Trophoblast cell (in vitro differentiated cells and primary cell): ENCODE data around the gene PAFAH1B2.

ENCODE experiments used
- DNase-seq, 2 donors: peaks; one replicate each; pipeline ENCODE4 v3.0.0-alpha.2; 2016
- H2AFZ ChIP-seq: 2 replicates; pipeline ENCODE4 v1.6.1; 2013; ENCODE audit warnings: low read length, moderate library complexity, mild to moderate bottlenecking; ENCODE audit not compliant: insufficient read depth, poor library complexity
- H2AK5ac ChIP-seq: 2 replicates; pipeline ENCODE4 v1.6.1; 2013; ENCODE audit warnings: mild to moderate bottlenecking, low read length
- H2BK120ac ChIP-seq: 2 replicates; pipeline ENCODE4 v1.6.1; 2013; ENCODE audit warnings: low read length, mild to moderate bottlenecking, moderate library complexity; ENCODE audit not compliant: insufficient read depth, poor library complexity
- H2BK12ac ChIP-seq: 2 replicates; pipeline ENCODE4 v1.6.1; 2013; ENCODE audit warnings: mild to moderate bottlenecking, low read length, moderate library complexity
- H2BK5ac ChIP-seq: 2 replicates; pipeline ENCODE4 v1.6.1; 2013; ENCODE audit warnings: low read length, low read depth, moderate library complexity, mild to moderate bottlenecking; ENCODE audit not compliant: poor library complexity
- H3K14ac ChIP-seq: 2 replicates; pipeline ENCODE4 v1.6.1; 2013; ENCODE audit warnings: mild to moderate bottlenecking, low read length
- H3K18ac ChIP-seq: 2 replicates; pipeline ENCODE4 v1.6.1; 2013; ENCODE audit warnings: mild to moderate bottlenecking, low read length
- H3K23ac ChIP-seq: 2 replicates; pipeline ENCODE4 v1.6.1; 2013; ENCODE audit warnings: low read length
- H3K27ac ChIP-seq: 2 replicates; pipeline ENCODE4 v1.5.1; 2013; ENCODE audit warnings: low read depth, mild to moderate bottlenecking, inconsistent platforms, low read length, moderate library complexity
- H3K27me3 ChIP-seq: 2 replicates; pipeline ENCODE4 v1.6.1; 2013; ENCODE audit warnings: inconsistent platforms, mild to moderate bottlenecking, low read length, moderate library complexity; ENCODE audit not compliant: insufficient read depth
- H3K36me3 ChIP-seq, 2 experiments: 1 replicate in 1 of 2; 2 replicates in 1 of 2; pipeline ENCODE4 v1.6.1; 2013; ENCODE audit warnings: low read length in 2 of 2, mild to moderate bottlenecking in 2 of 2, moderate library complexity in 1 of 2; ENCODE audit not compliant: insufficient read depth in 2 of 2, control insufficient read depth in 1 of 2
- H3K4ac ChIP-seq: 2 replicates; pipeline ENCODE4 v1.6.1; 2013; ENCODE audit warnings: low read depth, mild to moderate bottlenecking, low read length, moderate library complexity
- H3K4me1 ChIP-seq, 2 experiments: 1 replicate in 1 of 2; 2 replicates in 1 of 2; pipeline ENCODE4 v1.6.1; 2013; ENCODE audit warnings: low read length in 2 of 2, mild to moderate bottlenecking in 2 of 2, moderate library complexity in 1 of 2; ENCODE audit not compliant: insufficient read depth in 2 of 2, control insufficient read depth in 1 of 2
- H3K4me2 ChIP-seq: 2 replicates; pipeline ENCODE4 v1.6.1; 2013; ENCODE audit warnings: inconsistent platforms, mild to moderate bottlenecking, low read length, moderate library complexity
- H3K4me3 ChIP-seq: 2 replicates; pipeline ENCODE4 v1.5.1; 2013; ENCODE audit warnings: mild to moderate bottlenecking, low read depth, low read length, inconsistent platforms
- H3K79me1 ChIP-seq: one replicate; pipeline ENCODE4 v1.6.1; 2013; ENCODE audit warnings: low read length
- H3K79me2 ChIP-seq: 2 replicates; pipeline ENCODE4 v1.6.1; 2013; ENCODE audit warnings: low read length, mild to moderate bottlenecking; ENCODE audit not compliant: control insufficient read depth, insufficient read depth, poor library complexity
- H3K9ac ChIP-seq: 2 replicates; pipeline ENCODE4 v1.6.1; 2013; ENCODE audit warnings: mild to moderate bottlenecking, low read length
- H3K9me3 ChIP-seq: 2 replicates; pipeline ENCODE4 v1.6.1; 2013; ENCODE audit warnings: low read depth, mild to moderate bottlenecking, control low read depth, inconsistent platforms, low read length; ENCODE audit not compliant: insufficient read depth
- H4K12ac ChIP-seq: 2 replicates; pipeline ENCODE4 v1.6.1; 2013; ENCODE audit warnings: low read depth, mild to moderate bottlenecking, low read length, moderate library complexity
- H4K8ac ChIP-seq: 2 replicates; pipeline ENCODE4 v1.6.1; 2013; ENCODE audit warnings: low read depth, mild to moderate bottlenecking, low read length, moderate library complexity
- H4K91ac ChIP-seq: one replicate; pipeline ENCODE4 v1.6.1; 2013; ENCODE audit warnings: low read depth, mild to moderate bottlenecking, low read length, moderate library complexity
- WGBS: extraction: QIAGEN DNeasy Blood & Tissue Kit; methylation state at CpG from one replicate; pipeline ENCODE4 v1.1.7; 2013; ENCODE audit warnings: missing lambda C conversion rate; ENCODE audit not compliant: insufficient read length, insufficient coverage; ENCODE audit errors: extremely low coverage; 5-methylcytosine and 5-hydroxymethylcytosine counted together

The PAFAH1B2 gene

GRCh38 chr11:117171007-117171403, 26.9 kb downstream of the PAFAH1B2 start:
- Histone ChIP-seq H2AFZ (no peak overlapping the region), H2AK5ac (no peak overlapping the region), H3K27me3 (no peaks in the 10 kb centered on the region), H3K23ac (no peak overlapping the region), H3K4me3 (no peak overlapping the region), H3K9me3 (no peaks in the 10 kb centered on the region), H4K91ac (no peak overlapping the region), H3K4ac (no peak overlapping the region), H3K27ac (no peak overlapping the region), H3K18ac (no peak overlapping the region), H4K8ac (no peak overlapping the region), H3K9ac (no peak overlapping the region), H3K79me1 (peaks cover 2% of the 10 kb centered on the region), H2BK12ac (no peak overlapping the region), H2BK5ac (no peak overlapping the region), H4K12ac (no peak overlapping the region), H3K14ac (no peak overlapping the region), H2BK120ac (no peak overlapping the region), H3K4me1 (peaks cover 10 to 23% of the 10 kb centered on the region in 2 experiments), H3K79me2 (no peaks in the 10 kb centered on the region), H3K4me2 (no peak overlapping the region), H3K36me3 (peaks cover 8 to 11% of the 10 kb centered on the region in 2 experiments)
- DNase-seq: no peak
- no CpG with 5 or more reads among the region's 2 CpGs for WGBS

GRCh38 chr11:117171404-117172061, 27.4 kb downstream of the PAFAH1B2 start:
- H3K14ac ChIP-seq: no peak overlapping the region
- no peak overlapping the region for H2AFZ ChIP-seq
- peak; percentile 94 to 96 for DNase-seq
- peaks cover 2% of the 10 kb centered on the region for H3K79me1 ChIP-seq
- H3K27ac ChIP-seq: no peak overlapping the region
- no peak overlapping the region for H2BK120ac ChIP-seq
- H3K79me2 ChIP-seq: no peaks in the 10 kb centered on the region
- H4K8ac ChIP-seq: no peak overlapping the region
- peaks cover 8 to 10% of the 10 kb centered on the region in 2 experiments for H3K36me3 ChIP-seq
- H2BK5ac ChIP-seq: no peak overlapping the region
- H3K27me3 ChIP-seq: no peaks in the 10 kb centered on the region
- H2BK12ac ChIP-seq: no peak overlapping the region
- H4K12ac ChIP-seq: no peak overlapping the region
- no peak overlapping the region for H4K91ac ChIP-seq
- H3K4me3 ChIP-seq: no peak overlapping the region
- WGBS: no CpG with 5 or more reads among the region's 14 CpGs
- no peak overlapping the region for H3K18ac ChIP-seq
- no peak overlapping the region for H2AK5ac ChIP-seq
- no peak overlapping the region for H3K4me2 ChIP-seq
- peaks cover 10 to 23% of the 10 kb centered on the region in 2 experiments for H3K4me1 ChIP-seq
- H3K4ac ChIP-seq: no peak overlapping the region
- H3K9me3 ChIP-seq: no peaks in the 10 kb centered on the region
- no peak overlapping the region for H3K9ac ChIP-seq
- H3K23ac ChIP-seq: no peak overlapping the region

GRCh38 chr11:117172724-117173421, 28.8 kb downstream of the PAFAH1B2 start:
- Histone ChIP-seq H2BK12ac (no peak overlapping the region), H3K14ac (no peak overlapping the region), H3K36me3 (peaks cover 5 to 6% of the 10 kb centered on the region in 2 experiments), H4K12ac (no peak overlapping the region), H2AK5ac (no peak overlapping the region), H3K79me2 (no peaks in the 10 kb centered on the region), H3K4ac (no peak overlapping the region), H3K27me3 (no peaks in the 10 kb centered on the region), H3K9ac (no peak overlapping the region), H3K4me2 (peak overlapping the region; percentile 16), H3K18ac (no peak overlapping the region), H3K27ac (peak overlapping the region; percentile 30), H2AFZ (no peak overlapping the region), H3K4me1 (peaks cover 10 to 23% of the 10 kb centered on the region in 2 experiments), H3K79me1 (peaks cover 2% of the 10 kb centered on the region), H2BK120ac (no peak overlapping the region), H3K9me3 (no peaks in the 10 kb centered on the region), H4K8ac (no peak overlapping the region), H2BK5ac (no peak overlapping the region), H4K91ac (no peak overlapping the region), H3K23ac (no peak overlapping the region), H3K4me3 (no peak overlapping the region)
- WGBS: no CpG with 5 or more reads among the region's 14 CpGs
- DNase-seq: peak; percentile 91 to 95

DNA sequence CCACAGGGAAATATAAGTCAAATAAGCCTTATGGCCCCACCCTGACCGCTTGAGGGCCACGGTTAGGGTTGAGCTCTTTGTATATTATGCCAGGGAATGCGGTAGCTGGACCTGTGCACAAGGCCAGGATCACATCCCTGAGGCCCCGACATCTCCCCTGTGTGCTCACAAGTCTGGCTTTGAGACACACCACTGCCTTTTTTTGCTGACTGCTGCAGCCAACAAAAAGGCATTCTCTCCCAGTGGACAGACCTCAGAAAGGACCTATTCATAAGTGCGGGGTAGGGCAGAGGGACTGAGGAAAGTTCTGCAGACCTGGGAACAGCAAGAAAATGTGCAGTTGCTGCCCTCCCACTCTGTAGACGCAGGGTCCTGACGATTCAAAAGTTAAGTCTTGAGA, 31.0 kb downstream of the PAFAH1B2 start:
- Histone ChIP-seq H3K23ac (no peak overlapping the region), H3K4ac (no peak overlapping the region), H3K4me3 (no peak overlapping the region), H4K12ac (no peak overlapping the region), H3K79me1 (peaks cover 10% of the 10 kb centered on the region), H3K9me3 (no peaks in the 10 kb centered on the region), H2BK120ac (peak overlapping the region; percentile 34), H3K27me3 (no peaks in the 10 kb centered on the region), H3K14ac (no peak overlapping the region), H4K8ac (no peak overlapping the region), H3K36me3 (peaks cover 2 to 4% of the 10 kb centered on the region in 2 experiments), H3K18ac (no peak overlapping the region), H3K4me1 (peaks cover 16 to 31% of the 10 kb centered on the region in 2 experiments), H3K4me2 (no peak overlapping the region), H2AFZ (no peak overlapping the region), H2AK5ac (no peak overlapping the region), H2BK5ac (no peak overlapping the region), H3K79me2 (peaks cover 4% of the 10 kb centered on the region), H3K27ac (no peak overlapping the region), H3K9ac (no peak overlapping the region), H4K91ac (no peak overlapping the region), H2BK12ac (no peak overlapping the region)
- no peak for DNase-seq
- no CpG with 5 or more reads among the region's 7 CpGs for WGBS
